CD4-positive, alpha-beta T cell (primary cell): ENCODE measurements around the gene CCDC190. TPM values are rescaled to one million over a fixed set of nuclear protein-coding genes. Genes with fewer than 3 reads are reported as not detected.
"Not testable (repeated sequence)": the region's sequence is repeated elsewhere in the genome, so short reads cannot be mapped to it uniquely, and the experiment has no call there.

ENCODE experiments used
- ATAC-seq: fragments of 200-7000 bp; cut with Tn5 transposase; one replicate; pipeline ENCODE4 v1.10.0; 2022; ENCODE audit warnings: mild to moderate bottlenecking; ENCODE audit not compliant: poor library complexity
- CTCF ChIA-PET: fragments of 350-600 bp; sonication (Branson Sonifier 250); formaldehyde crosslinking; loops from one replicate; lab custom pipeline; 2021; ENCODE audit warnings: antibody characterized with exemption, inconsistent platforms; lab: Charles Lee
- POLR2A ChIA-PET: fragments of 350-600 bp; sonication (Branson Sonifier 250); formaldehyde crosslinking; loops from one replicate; lab custom pipeline; 2021; ENCODE audit warnings: antibody characterized with exemption, inconsistent platforms; lab: Charles Lee
- DNase-seq, 14 experiments: peaks; one replicate each; pipeline ENCODE4 v3.0.0-alpha.2; 2013 to 2020; ENCODE audit warnings: mixed read lengths in 2 of 14
- H3K27ac ChIP-seq, 2 donors: one replicate each; pipeline versions ENCODE4 v1.5.1 to v1.7.0; 2013; ENCODE audit warnings: low read length in 2 of 2, low read depth in 1 of 2, mild to moderate bottlenecking in 1 of 2
- H3K27me3 ChIP-seq, 2 experiments: 1 replicate in 1 of 2; 2 replicates in 1 of 2; pipeline versions ENCODE4 v1.6.1 to v1.7.0; 2013; ENCODE audit warnings: low read length in 2 of 2, control low read depth in 1 of 2, mild to moderate bottlenecking in 1 of 2, moderate library complexity in 1 of 2; ENCODE audit not compliant: insufficient read depth in 2 of 2, control insufficient read depth in 1 of 2
- H3K36me3 ChIP-seq: one replicate; pipeline ENCODE4 v1.6.1; 2013; ENCODE audit warnings: low read length, control low read depth; ENCODE audit not compliant: insufficient read depth
- H3K4me1 ChIP-seq: one replicate; pipeline ENCODE4 v1.6.1; 2013; ENCODE audit warnings: low read length, control low read depth; ENCODE audit not compliant: insufficient read depth
- H3K4me3 ChIP-seq: one replicate; pipeline ENCODE4 v1.5.1; 2013; ENCODE audit warnings: mild to moderate bottlenecking, low read length, moderate library complexity
- H3K9me3 ChIP-seq, 2 experiments: 1 replicate in 1 of 2; 2 replicates in 1 of 2; pipeline versions ENCODE4 v1.6.1 to v1.7.0; 2013; ENCODE audit warnings: low read length in 2 of 2, mild to moderate bottlenecking in 2 of 2, control low read depth in 1 of 2, moderate library complexity in 1 of 2; ENCODE audit not compliant: control insufficient read depth in 1 of 2, insufficient read depth in 1 of 2
- H3K27ac Mint-ChIP-seq: one replicate; pipeline ENCODE4 v1.8.0; 2020; ENCODE audit warnings: mixed read lengths
- H3K27me3 Mint-ChIP-seq: one replicate; pipeline ENCODE4 v1.8.0; 2021; ENCODE audit warnings: mixed read lengths
- H3K36me3 Mint-ChIP-seq: one replicate; pipeline ENCODE4 v1.8.0; 2021; ENCODE audit warnings: low read depth, mixed read lengths
- H3K4me1 Mint-ChIP-seq: one replicate; pipeline ENCODE4 v1.8.0; 2021; ENCODE audit warnings: low read depth, mixed read lengths
- H3K4me3 Mint-ChIP-seq: one replicate; pipeline ENCODE4 v1.8.0; 2020; ENCODE audit warnings: mild to moderate bottlenecking, mixed read lengths
- H3K9me3 Mint-ChIP-seq: one replicate; pipeline ENCODE4 v1.8.0; 2020; ENCODE audit warnings: mixed read lengths
- intact Hi-C, 2 experiments: fragments of 100-400 bp; cut with DNase I in 1 of 2; cut with micrococcal nuclease in 1 of 2; formaldehyde crosslinking; loops; one replicate each; pipeline versions ENCODE4 v1.15.1 to v1.9.0; 2023 to 2025; cut with DNase I, micrococcal nuclease
- total RNA-seq, 174 experiments: library from RNA in 2 of 174; stranded (reverse) in 2 of 174; gene quantifications; one replicate each; pipeline ENCODE4 v1.2.3 and lab custom pipeline; 2021 to 2026

Gene CCDC190
- total RNA-seq, 2 experiments from 2014 or later: not detected

DNA sequence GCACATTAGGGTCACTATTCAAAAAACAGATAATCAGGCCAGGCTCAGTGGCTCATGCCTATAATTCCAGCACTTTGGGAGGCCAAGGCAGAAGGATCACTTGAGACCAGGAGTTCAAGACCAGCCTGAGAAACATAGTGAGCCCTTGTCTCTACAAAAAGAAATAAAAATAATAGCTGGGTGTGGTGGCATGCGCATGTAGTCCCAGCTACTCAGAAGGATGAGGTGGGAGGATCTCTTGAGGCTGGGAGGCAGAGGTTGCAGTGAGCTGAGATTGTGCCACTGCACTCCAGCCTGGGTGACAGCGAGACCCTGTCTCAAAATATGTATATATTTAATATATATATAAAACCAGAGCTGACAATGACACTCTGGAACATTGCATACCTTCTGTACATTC lies 48.6 kb downstream of the CCDC190 start:
- peaks cover 39% of the 10 kb centered on the region for H3K36me3 Mint-ChIP-seq
- CTCF ChIA-PET: not testable (repeated sequence)

DNA sequence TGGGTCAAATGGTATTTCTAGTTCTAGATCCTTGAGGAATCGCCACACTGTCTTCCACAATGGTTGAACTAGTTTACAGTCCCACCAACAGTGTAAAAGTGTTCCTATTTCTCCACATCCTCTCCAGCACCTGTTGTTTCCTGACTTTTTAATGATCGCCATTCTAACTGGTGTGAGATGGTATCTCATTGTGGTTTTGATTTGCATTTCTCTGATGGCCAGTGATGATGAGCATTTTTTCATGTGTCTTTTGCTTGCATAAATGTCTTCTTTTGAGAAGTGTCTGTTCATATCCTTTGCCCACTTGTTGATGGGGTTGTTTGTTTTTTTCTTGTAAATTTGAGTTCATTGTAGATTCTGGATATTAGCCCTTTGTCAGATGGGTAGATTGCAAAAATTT lies 53.5 kb downstream of the CCDC190 start:
- H3K4me1 Mint-ChIP-seq, H3K4me3 ChIP-seq, H3K9me3 Mint-ChIP-seq, H3K4me3 Mint-ChIP-seq, H3K27ac ChIP-seq, intact Hi-C loops, DNase-seq, H3K27me3 ChIP-seq, H3K27me3 Mint-ChIP-seq, POLR2A ChIA-PET, H3K9me3 ChIP-seq, CTCF ChIA-PET, H3K27ac Mint-ChIP-seq, H3K4me1 ChIP-seq, ATAC-seq: not testable (repeated sequence)
- H3K36me3 Mint-ChIP-seq: peaks cover 83% of the 10 kb centered on the region
- H3K36me3 ChIP-seq: peaks cover 27% of the 10 kb centered on the region

More for the DNA sequence above, 48.6 kb downstream of the CCDC190 start:
- H3K4me3 ChIP-seq, POLR2A ChIA-PET, H3K27ac ChIP-seq, H3K9me3 Mint-ChIP-seq, H3K9me3 ChIP-seq, H3K4me3 Mint-ChIP-seq, H3K4me1 ChIP-seq, DNase-seq, H3K27ac Mint-ChIP-seq, H3K27me3 ChIP-seq, H3K27me3 Mint-ChIP-seq, intact Hi-C loops, H3K4me1 Mint-ChIP-seq, ATAC-seq, H3K36me3 ChIP-seq: not testable (repeated sequence)

Other genes starting within 250 kb of the CCDC190 start
- under 1 TPM; 0.22 to 0.42 TPM for gene DDR2, start 228.7 kb downstream of the CCDC190 start, total RNA-seq
- gene HSD17B7, start 70.5 kb downstream of the CCDC190 start, total RNA-seq: 10 to 100 TPM; 16.5 to 17.5 TPM
- not detected for gene RGS4, start 208.2 kb upstream of the CCDC190 start, total RNA-seq